CD4-positive, alpha-beta T cell treated with Interleukin-15 for 1 hour (primary cell): ENCODE data around the gene GAD1.

Experiments used
- DNase-seq: peaks from one replicate; pipeline ENCODE4 v3.0.0-alpha.2; 2020

Gene GAD1

DNA sequence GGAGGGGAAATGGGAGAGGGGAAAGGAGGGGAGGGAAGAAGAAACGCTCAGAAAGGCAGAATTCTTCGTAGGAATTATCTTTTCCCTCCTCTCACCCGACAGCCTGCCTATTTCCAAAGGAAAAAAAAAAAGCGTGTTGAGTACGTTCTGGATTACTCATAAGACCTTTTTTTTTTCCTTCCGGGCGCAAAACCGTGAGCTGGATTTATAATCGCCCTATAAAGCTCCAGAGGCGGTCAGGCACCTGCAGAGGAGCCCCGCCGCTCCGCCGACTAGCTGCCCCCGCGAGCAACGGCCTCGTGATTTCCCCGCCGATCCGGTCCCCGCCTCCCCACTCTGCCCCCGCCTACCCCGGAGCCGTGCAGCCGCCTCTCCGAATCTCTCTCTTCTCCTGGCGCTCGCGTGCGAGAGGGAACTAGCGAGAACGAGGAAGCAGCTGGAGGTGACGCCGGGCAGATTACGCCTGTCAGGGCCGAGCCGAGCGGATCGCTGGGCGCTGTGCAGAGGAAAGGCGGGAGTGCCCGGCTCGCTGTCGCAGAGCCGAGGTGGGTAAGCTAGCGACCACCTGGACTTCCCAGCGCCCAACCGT is at the start of gene GAD1:
GAD1 (plus strand) TSS at position 384 of the 589 bp plus-strand sequence. CDS start 1,705 bp downstream, outside the sequence.
- peak; percentile 57 for DNase-seq

DNA sequence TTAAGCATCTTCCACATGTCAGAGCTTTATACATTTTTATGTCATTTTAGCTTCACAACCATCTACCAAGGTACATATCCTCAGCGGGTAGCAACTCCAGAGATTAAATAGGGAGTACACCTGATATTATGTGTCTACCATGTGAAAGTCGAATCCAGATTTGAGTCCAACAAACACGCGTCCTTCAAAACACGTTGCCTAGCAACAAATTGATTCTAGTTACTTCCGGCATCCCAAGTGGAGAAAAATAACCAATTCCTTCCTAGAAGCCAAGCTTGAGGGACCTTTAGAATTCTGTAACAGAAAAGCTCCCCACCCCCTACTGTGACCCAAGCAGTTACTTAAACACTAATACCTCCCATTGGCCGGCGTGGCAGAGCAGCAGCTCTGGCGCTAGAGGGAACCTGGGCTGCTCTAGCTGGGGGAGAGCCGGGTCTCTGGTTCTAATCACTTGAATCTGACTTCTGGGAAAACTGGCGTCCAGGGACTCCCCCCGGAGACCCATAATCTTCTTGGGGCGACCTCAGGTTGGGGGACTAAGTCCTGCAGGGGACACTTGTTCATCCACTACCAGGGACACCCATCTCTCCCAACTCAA is 46.6 kb upstream of the GAD1 start, which contains the start of gene ERICH2:
ERICH2 (plus strand) TSS at position 371 of the 598 bp plus-strand sequence. CDS start 304 bp downstream, outside the sequence.
- peak; percentile 53 for DNase-seq

DNA sequence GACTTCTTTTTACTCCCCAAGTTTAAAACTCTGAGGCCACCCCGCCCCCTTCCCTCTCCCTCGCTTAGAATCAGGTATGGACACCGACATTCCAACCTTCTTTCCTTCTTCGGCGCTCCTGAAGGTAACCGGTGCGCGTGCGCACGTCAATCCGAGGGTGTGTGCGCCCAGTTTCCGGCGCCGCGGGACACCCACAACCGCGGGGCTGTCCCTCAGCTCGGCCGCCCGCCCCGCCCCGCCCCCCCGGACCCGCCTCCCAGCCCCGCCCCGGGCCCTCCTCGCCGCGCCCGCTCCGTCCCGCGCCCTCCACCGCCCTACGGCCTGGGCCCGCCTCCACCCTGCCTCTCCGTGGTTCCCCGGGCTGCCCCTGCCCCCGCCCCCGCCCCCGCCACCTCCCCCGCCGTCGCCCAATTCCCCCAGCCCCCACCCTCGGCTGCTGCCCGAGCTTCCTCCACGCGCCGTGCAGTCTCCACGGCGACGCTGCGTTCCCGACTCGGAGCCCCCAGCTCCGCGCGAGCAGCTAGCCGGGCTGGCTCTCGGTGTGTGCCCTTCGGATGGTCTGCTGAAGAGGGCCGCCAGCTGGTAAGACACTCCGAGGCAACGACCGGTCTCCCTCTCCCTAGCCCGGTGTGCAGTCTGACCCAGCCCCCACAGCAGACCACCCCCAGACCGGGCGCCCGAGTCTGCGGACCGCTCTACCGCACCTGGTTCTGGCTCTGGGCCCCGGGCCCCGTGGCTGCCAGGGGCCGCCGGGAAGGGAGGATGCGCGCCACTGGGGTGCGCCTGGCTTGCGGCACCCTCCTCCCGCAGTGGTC is 45.9 kb upstream of the GAD1 start:
- DNase-seq, result peak; percentile 80

DNA sequence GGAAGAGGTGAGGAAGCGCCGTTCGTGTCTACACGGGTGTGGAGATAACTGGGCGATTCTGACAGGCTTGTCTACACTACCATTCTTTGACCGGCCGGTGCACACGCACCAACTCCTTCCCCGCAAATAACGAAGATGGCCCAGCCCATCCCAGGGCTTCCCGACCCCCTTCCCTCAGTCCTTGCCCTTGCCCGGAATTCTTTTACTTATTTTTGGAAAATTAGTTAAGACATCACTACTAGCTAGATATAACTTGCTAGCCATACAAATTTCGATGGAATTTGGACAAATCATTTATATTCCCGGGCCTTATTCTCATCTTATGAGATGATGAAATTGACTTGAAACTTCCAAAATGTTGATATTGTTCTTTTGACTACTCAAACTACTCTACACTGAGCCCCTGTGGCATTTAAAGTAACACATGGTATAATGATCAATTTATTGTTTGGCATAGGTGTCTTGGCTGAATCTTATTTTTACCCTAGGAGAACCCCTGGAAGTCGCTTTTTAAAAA is 45.2 kb upstream of the GAD1 start:
- no peak for DNase-seq

DNA sequence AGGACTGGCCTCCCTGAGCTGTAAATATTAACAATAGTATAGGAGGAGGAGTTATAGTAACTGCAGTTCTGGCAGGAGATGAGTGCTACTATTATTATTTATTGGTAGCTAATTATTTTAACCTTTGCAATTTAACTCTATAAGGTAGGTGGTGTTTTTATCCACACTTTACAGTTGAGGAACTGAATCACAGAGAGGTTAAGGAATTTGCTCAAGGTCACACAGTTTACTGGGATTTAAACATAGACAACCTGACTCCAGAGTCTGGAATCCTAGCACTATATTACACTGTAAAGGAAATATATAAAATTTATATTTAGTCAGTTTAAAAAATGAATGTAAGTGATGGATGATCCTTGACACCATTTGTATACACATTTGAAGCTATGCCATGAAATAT is 44.4 kb upstream of the GAD1 start:
- no peak for DNase-seq

DNA sequence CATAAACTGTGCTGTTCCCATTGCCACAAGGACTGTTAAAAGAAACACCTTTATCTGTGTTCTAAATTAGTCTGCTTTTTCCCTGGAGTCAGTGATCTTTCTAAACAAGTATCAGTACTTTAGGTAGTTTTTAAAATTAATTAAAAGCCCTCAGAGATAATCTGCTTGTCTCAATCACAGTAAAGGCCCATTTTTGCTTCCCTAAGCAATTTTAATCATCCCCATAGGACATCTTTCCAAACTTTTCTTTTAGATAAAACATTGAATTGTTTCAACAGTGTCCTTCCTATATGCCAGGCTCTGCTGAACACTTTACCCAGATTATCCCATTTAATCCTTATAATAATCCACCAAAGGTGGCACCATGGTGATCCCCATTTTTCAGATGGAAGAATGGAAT is 42.6 kb upstream of the GAD1 start:
- DNase-seq, result no peak

DNA sequence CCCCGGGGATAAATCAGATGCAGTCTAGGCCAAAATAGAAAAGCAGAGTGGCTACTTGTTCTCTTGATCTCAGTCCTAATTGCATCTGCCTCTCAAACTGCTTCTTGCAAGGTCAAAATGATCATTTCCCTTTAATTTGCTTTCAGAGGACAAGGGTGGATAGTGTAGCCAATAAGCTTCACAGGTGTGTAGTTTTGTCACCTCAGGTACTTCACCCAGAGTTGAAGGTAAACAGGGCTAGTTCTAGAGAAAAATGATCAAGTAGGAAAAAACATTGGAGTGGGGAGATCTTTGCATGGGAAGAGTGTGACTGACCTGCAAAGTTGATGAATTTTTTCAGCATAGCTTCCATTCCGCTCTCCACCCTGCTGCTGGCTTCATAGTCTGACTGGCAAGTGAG is 37.8 kb upstream of the GAD1 start:
- DNase-seq, result no peak

DNA sequence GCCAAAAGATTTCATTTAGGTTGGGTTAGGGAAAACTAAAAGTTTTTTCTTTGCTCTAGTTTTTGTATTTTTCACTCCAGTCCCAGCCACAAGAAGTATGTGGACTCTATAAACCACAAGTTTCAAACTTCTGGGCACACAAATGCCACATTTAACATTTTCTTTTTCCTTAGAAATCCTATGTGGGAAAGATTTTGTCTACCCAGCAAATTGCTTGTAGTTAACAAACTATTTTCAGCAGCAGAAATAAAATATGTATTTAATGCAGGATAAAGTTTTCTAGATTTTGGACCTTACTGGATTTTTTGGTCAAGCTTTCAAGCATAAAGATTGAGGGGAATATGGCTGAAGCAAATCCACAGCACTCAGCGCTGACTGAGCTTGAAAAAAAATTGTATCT is 37.4 kb upstream of the GAD1 start:
- DNase-seq, result no peak

DNA sequence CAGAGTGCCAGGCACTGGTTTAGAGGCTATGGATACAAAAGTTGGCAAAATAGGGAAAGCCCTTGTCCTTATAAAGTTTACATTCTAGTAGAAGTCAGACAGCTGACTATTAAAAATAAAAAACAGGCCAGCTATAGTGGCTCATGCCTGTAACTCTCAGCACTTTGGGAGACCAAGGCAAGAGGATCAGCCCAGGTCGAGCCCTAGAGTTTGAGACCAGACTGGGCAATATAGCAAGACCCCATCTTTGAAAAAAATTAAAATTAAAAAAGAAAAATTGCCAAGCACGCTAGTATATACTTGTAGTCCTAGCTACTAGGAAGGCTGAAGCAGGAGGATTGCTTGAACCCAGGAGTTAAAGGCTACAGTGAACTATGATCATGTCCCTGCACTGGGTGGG is 34.0 kb upstream of the GAD1 start:
- no peak for DNase-seq

DNA sequence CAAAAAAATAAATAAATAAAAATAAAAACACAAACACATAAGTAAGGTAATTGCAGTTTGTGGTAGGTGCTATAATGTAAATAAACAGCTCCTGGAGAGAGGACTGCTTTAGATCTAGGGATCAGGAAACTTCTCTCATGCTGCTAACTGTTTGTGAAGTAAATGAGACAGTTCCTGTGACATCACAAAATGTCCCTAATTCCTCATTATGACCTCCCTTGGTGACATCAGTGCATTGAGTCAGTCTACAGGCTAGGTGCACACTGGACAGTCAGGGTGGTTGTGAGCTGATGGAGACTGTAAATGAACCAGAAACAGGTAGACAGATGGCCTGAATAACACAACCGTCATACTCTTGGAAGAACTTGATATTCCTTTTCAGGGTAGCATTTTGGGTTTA is 33.1 kb upstream of the GAD1 start:
- no peak for DNase-seq

DNA sequence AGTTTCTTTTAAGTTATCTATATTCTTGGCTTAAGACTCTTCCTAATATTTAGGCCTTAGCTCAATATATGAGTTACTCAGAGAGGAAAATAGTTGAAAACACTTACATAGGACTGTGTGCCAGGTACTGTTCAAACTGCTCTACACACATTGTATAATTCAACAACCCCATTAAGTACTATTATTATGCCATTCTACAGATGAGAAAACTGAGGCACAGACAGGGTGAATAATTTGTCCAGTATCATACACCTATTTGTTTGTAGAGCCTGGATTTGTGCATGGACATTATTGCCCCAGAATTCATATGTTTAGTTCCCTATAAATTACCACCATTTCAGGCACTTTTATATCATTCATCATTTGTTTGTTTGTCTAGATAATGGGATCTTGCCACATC is 17.7 kb upstream of the GAD1 start:
- no peak for DNase-seq

DNA sequence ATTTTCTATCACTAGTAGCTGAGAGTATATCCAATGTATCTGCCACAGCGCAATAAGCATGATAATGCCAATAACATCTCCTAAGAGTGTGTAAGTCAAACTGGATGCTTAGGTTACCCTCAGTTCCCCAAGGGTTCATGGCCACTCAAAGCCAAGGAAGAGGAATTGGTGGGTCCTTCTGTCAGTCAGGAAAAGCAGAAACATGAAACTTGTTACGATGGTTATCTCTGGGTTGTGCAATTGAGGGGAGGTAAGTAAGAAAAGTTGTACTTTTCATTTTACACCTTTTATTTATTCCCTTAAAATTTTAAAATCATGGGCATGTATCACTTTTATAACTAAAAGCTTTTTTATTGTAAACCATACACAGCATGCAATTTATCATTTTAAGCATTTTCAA is 10.1 kb upstream of the GAD1 start:
- no peak for DNase-seq

DNA sequence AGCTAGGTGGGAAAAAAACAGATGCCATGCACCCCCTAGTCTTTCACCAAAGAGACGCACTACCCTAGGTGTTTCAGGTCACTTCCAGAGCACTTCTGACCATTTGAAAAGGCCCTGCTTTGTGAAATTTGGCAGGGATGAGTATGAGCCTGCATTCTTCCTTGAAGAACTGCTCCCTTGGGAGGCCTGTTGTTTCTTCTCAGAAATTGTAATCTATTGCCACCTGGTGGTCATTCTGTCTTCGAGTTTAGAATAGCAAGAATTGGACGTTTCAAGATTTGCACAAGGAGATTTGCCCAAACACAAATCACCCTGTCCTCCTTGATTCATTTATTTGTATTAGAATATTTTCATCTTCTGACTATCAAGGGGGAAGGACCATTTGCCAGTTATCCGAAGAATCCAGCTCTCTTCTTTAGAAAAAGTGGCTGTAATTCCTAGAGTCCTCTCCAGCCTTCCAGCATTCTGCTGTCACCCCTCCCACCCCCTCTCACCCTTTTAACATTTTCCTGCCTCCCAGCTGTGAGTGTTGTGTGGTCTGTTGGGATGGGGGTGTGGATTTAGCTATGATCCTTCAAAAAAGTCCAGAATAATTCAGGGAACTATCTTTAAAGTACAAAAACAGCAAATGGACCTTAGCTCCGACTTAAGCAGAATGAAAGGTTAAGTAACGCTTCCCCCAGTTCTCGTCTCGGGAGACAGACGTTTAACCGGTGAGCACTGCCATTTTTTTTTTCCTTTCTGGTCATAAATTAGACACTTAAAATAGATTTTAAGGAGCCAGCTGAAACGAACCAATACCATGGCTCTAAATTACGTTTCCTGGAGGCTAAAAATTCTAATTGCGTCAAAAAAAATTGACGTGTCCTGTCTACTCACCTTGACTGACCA is 3.7 kb upstream of the GAD1 start:
- DNase-seq, result no peak

DNA sequence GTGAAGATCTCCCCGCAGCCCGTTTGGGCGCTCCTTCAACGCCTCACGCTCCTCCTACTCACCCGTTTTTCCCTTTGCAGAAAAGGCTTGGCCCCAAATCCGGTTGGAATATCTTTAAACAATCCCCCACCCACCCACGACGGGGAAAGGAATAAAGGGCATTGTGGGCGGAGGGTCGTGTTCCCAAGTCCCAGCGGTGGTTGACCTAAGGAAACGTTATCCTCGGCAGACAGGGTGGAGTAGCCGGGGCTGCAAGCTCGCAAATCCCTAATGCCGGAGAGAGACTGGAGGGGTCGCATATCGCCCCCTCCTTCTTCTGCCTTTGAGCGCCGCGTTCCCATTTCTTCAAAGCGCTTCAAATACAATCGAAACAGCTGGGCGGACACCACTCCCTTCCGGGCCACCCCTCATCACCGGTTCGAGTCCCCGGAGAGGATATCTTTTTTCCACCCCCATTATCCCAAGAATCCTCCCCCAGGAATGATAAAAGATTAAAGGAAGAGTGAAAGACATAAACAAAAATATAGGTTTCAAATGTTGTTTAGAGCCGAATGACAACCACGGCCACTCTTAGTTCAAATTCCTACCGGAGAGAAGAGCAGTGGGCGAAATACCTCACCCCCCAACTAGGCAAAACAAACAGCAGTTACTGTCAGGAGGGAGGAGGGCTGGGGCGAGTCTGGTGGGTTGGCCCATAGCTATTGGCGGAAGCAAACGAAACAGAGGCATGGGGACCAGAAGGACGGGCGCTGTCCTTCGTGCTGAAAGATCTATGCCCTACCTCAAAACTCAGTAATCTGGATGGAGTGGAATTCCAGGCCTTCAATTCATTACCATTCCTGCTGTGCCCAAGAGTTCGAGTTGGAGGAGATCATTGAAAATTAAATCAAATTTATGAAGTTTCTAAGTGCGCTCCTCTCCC is 2.8 kb upstream of the GAD1 start:
- DNase-seq, result no peak

DNA sequence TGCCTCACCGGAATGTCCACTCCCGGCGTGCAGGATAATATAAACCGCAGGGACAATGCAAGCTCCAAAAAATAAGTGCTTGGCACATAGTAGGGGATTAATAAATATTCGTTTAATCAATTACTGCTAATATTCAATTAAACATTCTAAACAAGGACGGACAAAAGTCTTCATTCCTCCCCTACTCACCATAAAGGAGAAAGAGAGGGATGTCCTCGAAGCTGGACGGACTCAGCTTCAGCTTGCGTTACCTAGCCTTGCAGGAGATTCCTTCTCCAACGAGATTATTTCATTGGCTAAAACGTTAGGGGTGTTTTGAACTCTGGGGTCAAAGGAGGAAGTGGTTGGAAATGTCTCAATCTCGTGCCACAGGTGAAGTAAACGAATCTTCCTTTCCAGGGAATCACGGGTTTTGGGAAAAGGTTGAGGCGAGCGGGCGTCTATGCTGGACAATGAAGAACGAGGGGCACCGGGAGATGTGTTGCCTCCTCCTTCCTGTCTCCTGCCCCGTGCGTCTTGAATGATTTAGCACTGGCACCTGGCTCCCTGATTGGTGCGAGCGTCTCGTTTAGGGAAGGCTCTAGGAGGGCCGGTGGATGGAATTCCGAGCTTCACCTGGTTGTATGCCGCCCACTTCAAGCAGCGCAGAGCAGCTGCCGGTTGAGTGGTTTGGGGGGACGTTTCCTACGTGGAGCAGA is 2.0 kb upstream of the GAD1 start:
- DNase-seq, result no peak

DNA sequence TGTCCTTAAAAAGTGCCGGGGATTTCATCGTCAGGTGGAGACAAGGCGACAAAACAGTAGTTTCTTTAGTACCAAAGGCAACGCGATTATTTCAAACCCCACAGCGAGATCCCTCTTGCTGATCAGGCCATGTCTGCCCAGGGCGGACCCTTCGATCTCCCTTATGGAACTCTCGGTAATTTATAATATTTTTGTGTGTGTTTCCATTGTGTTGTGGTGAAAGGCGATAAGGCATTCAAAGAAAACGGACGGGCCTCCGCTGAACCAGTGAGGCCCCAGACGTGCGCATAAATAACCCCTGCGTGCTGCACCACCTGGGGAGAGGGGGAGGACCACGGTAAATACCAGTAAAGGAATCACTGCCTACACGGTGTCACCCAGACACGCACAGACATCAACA is 1.4 kb upstream of the GAD1 start:
- no peak for DNase-seq

DNA sequence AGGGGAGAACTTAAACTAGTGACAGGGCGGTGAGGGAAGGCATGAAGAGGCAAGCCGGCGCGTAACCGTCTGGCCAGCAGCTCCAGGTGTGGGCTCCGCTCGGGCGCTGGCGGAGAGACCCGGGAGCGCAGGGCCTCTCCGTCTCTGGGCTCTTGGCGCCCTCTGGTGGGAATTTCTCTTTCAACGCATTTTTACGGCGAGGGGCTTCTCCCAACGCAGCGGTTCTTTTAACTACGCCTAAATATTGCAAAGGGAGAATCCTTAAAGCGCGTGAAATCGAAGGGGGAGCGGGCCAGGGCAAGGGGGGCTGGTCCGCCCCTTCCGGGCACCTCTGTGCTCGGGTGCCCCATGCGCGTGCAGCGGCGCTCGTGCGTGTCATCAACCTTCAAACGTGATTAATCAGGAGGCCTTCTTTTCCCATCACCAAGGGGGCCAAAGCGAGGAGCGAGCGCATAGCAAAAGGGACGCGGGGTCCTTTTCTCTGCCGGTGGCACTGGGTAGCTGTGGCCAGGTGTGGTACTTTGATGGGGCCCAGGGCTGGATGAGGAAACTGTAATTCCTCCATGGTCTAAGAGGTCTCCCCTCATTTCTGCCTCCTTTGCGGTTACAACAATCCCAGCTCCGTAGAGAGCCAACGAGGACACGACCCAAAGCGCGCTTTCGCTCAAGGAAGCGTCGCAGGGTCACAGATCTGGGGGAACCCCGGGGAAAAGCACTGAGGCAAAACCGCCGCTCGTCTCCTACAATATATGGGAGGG is 762 bp upstream of the GAD1 start:
- peak; percentile 51 for DNase-seq

DNA sequence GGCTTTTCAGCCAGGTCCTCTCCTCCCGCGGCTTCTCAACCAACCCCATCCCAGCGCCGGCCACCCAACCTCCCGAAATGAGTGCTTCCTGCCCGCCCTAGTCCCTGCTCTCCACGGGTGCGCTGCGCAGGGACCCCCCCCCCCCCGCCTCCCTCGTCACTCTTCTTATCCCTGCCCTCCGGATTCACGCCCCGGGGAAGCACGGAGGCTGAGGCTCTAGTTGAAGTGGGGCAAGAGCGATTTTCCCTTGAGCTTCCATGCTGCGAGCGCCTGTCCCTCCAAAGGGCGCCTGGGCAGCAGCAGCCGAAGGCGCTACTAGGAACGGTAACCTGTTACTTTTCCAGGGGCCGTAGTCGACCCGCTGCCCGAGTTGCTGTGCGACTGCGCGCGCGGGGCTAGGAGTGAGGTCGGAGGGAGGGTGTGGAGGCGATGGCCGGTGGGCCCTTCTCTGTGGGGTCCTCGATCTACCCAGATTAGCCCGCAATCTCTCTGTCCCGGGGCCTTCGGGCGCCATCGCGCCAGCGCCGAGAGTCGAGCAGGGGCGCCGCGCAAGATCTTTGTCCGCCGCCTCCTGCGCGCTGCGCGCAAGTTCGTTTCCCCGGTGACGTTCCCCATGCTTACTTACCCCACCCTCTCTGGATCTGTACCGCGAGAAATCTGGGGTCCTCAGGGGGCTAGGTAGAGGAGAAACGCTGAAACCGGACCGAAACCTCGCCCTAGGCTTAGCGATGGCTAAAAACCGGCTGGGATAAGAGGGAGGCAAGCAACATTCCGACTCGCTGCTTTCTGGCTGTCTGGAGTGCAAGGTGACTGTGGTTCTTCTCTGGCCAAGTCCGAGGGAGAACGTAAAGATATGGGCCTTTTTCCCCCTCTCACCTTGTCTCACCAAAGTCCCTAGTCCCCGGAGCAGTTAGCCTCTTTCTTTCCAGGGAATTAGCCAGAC is 677 bp downstream of the GAD1 start:
- no peak for DNase-seq
